ENCODE measurements around the gene ZKSCAN8. TPM values are rescaled to one million over a fixed set of nuclear protein-coding genes. Genes with fewer than 3 reads are reported as not detected.
A peak's percentile ranks its signal among the peaks of the same experiment; 100 is the strongest.
"Not testable (repeated sequence)": the region's sequence is repeated elsewhere in the genome, so short reads cannot be mapped to it uniquely, and the experiment has no call there.

Gene ZKSCAN8
- total RNA-seq, 1 experiment from 2014 or later, result 25.4 TPM

DNA sequence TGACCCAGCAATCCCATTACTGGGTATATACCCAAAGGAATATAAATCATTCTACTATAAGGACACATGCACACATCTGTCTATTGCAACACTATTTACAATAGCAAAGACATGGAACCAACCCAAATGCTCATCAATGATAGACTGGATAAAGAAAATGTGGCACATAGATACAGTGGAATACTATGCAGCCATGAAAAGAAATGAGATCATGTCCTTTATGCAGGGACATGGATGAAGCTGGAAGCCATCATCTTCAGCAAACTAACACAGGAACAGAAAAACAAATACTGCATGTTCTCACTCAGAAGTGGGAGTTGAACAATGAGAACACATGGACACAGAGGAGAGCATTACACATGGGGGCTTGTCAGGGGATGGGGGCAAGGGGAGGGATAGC lies 39.0 kb upstream of the ZKSCAN8 start:
- H3K18ac ChIP-seq (ENCODE audit: insufficient read length, low read depth, low read length); H3K4me1 Mint-ChIP-seq; H2BK120ac ChIP-seq (ENCODE audit: low read depth, low read length, poor library complexity, severe bottlenecking); H3K9me3 ChIP-seq (ENCODE audit: control insufficient read depth, low read depth, low read length); H2BK5ac ChIP-seq (ENCODE audit: insufficient read length, low read length); H3K56ac ChIP-seq (ENCODE audit: insufficient read length, low read depth, low read length); H3K79me1 ChIP-seq (ENCODE audit: insufficient read depth, low read depth, low read length, poor library complexity, severe bottlenecking); H3K4me1 ChIP-seq (ENCODE audit: insufficient read depth, low read length); H3K9ac ChIP-seq (ENCODE audit: extremely low read depth, insufficient read length, low read length); H3K27ac Mint-ChIP-seq; H2BK20ac ChIP-seq (ENCODE audit: low read depth, low read length, poor library complexity, severe bottlenecking); DNase-seq; H3K27me3 ChIP-seq (ENCODE audit: insufficient read depth, low read length); H3T11ph ChIP-seq (ENCODE audit: low read length); H3K79me2 ChIP-seq (ENCODE audit: insufficient read depth, low read length); H3K4me2 ChIP-seq (ENCODE audit: insufficient read depth, insufficient read length, low read length); H4K5ac ChIP-seq (ENCODE audit: insufficient read length, low read depth, low read length); H2AFZ ChIP-seq (ENCODE audit: low read length); H2BK15ac ChIP-seq (ENCODE audit: low read depth, low read length); H3K27ac ChIP-seq (ENCODE audit: insufficient read length, low read depth, low read length); H2AK5ac ChIP-seq (ENCODE audit: insufficient read length, low read length); H4K20me1 ChIP-seq (ENCODE audit: control insufficient read depth, insufficient read depth, insufficient read length); H3K23me2 ChIP-seq (ENCODE audit: insufficient read length, low read depth, low read length, poor library complexity, severe bottlenecking); H4K91ac ChIP-seq (ENCODE audit: insufficient read length, low read depth, low read length); H4K8ac ChIP-seq (replicated peaks; ENCODE audit: insufficient read length, low read depth, low read length); H3K4ac ChIP-seq (ENCODE audit: low read depth, low read length); H2BK12ac ChIP-seq (ENCODE audit: insufficient read length, low read depth, low read length); H3K36me3 Mint-ChIP-seq (ENCODE audit: insufficient read depth in 1 of 3, low read depth in 3 of 3); H3K14ac ChIP-seq (ENCODE audit: insufficient read depth, low read length); H3K23ac ChIP-seq (ENCODE audit: insufficient read length, low read depth, low read length): not testable (repeated sequence)
- Mint-ChIP-seq H3K9me3 (peaks cover 5 to 17% of the 10 kb centered on the region in 2 experiments; a peak in 4 of 5 replicates), H3K4me3 (0 out of 5 replicates have a peak overlapping the region, but pooled peaks of 1 of the 2 experiments have one; percentile 25), H3K27me3 (ENCODE audit: low read depth) (peaks cover 43% of the 10 kb centered on the region)
